GM19395 (cell line): Measurements from ENCODE around the gene FOXQ1.

Experiments
- ATAC-seq: cut with Tn5 transposase; IDR thresholded peaks from one replicate; pipeline ENCODE4 v1.9.1; 2021; ENCODE audit warnings: mild to moderate bottlenecking, moderate library complexity; ENCODE audit not compliant: unreplicated experiment

FOXQ1 gene, protein sequence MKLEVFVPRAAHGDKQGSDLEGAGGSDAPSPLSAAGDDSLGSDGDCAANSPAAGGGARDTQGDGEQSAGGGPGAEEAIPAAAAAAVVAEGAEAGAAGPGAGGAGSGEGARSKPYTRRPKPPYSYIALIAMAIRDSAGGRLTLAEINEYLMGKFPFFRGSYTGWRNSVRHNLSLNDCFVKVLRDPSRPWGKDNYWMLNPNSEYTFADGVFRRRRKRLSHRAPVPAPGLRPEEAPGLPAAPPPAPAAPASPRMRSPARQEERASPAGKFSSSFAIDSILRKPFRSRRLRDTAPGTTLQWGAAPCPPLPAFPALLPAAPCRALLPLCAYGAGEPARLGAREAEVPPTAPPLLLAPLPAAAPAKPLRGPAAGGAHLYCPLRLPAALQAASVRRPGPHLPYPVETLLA

DNA sequence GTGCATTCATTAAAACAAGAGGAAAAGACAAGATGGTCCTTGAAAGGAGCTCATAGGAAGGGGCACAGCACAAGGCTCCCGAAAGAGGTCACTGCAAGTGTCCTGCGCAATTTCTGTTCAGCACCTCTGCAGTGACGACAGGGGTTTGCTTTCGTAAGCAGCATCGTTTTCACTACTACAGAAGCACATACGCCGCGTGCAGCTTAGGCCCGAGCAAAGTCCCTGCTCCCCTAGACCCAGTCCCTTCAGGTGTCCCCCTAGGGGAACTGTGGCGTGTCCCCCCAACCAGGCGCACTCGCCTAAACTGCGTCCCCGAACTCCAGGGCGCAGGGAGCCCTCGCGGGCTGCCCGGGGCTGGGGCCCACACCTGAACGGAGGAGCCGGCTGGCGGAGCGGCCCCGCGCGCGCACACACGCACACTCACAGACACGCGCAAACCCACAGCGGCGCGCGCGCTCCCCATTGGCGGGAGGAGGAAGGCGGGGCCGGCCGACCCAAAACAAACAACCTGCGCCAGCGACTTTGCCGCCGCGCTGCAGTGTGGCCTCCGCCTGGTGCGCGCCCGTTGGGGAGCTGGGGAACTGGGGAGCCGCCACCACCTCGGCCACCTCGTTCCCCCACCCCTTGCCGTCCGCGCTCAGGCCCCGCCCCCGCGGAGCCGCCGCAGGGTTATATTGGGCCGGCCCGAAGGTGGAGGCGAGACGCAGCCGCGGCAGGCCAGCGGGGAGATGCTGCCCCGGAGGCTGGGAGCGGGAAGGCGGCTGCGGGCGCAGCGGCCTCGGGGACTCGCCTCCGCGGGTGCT, at the start of gene FOXQ1:
FOXQ1 (plus strand) TSS at position 699 of the 803 bp plus-strand sequence. CDS start 607 bp downstream, outside the sequence.
- no peak for ATAC-seq

DNA sequence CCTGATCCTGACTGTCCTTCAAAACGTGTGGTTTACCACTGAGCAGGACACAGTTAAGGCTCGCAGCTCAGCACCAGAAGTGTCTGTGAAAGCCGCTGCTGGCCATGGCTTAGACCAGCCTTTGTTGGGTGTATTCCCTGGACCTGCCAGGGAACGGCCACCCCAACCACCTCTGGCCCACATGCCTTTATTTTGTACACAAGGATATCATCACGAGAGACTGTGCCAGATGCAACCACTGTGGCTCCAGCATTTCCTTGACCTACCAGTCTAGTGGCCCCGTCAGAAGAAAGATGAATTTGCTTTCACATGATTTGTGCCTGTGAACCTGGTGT, 49.2 kb upstream of the FOXQ1 start:
- no peak for ATAC-seq

DNA sequence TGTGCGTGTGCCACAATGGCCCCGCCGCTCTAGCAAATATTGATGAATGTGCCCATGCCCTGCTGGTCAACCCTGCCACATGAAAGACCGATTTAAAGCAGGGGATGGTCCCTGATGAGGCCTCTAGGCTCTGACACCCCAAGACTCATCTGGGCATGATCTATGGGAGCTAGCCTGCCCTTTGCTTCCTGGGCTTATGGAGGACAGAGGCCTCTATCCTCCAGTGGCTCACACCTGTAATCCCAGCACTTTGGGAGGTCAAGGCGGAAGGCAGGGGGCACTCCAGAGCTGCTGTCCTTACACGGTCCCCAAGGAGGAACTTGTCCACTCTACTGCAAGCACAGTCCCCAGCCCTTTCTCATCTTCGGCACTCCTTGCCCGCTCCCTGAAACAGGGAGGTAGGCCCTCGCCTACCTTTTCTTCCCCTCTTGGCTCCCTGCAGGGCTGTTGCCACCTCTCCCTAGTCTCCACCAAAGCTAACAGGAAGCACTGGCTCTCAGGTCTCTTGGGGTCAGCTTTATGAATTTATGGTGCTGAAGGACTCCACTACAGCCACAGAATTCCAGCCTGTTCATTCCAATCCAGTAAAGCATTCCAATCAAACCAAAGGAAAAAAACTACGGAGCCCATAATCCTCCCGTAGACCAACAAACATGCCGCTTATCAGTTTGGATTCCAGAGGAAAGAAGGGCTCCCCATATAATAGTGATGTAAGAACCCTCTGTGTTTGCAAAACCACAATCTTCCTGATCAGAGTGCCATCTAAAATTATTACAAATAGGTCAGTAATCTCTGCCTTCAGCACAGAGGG, 48.7 kb upstream of the FOXQ1 start:
- ATAC-seq = no peak

GRCh38 chr6:1263850-1264377, 48.0 kb upstream of the FOXQ1 start:
- no peak for ATAC-seq

DNA sequence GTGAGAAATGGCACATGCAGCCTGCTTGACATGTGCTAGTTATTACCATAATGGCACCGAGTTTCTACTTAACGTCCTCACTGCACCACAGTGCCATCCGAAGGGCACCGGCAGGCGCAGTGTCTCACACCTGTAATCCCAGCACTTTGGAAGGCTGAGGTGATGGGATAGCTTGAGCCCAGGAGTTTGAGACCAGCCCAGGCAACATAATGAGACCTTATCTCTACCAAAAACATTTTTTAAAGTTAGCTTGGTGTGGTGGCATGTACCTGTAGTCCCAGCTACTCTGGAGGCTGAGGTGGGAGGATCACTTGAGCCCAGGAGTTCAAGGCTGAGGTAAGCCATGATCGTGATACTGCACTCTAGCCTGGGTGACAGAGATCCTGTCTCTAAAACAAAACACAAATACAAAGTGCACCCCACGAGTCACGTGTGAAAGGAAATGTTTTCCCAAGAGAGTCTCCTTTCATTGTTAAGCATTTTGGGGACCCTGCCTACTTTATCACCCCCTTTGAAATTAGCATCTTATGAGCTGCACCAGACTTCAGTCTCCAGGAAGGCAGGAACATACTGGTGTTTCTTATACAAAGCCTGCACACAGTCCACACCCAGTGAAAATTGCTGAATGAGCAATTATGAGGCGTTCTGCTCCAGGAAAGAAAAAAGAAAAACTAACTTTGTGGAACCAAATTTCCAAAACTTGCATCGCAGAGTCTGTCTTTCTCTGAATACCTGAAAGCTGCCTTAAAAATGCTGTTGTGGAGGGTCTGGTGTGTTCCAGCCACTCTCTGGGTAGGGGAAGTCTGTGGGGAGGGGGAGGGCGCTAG, 47.1 kb upstream of the FOXQ1 start:
- no peak for ATAC-seq

DNA sequence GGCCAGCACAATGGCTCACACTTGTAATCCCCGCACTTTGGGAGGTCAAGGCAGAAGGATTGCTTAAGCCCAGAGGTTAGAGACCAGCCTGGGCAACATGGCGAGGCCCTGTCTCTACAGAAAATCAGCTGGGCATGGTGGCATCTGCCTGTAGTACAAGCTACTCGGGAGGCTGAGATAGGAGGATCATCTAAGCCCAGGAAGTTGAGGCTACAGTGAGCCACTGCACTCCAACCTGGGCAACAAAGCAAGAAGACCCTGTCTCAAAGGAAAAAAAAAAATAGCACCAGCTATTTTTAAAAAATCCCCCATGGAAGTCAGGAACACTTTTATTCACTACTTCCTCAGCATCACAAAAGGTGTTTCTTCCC, 45.2 kb upstream of the FOXQ1 start:
- ATAC-seq = no peak

DNA sequence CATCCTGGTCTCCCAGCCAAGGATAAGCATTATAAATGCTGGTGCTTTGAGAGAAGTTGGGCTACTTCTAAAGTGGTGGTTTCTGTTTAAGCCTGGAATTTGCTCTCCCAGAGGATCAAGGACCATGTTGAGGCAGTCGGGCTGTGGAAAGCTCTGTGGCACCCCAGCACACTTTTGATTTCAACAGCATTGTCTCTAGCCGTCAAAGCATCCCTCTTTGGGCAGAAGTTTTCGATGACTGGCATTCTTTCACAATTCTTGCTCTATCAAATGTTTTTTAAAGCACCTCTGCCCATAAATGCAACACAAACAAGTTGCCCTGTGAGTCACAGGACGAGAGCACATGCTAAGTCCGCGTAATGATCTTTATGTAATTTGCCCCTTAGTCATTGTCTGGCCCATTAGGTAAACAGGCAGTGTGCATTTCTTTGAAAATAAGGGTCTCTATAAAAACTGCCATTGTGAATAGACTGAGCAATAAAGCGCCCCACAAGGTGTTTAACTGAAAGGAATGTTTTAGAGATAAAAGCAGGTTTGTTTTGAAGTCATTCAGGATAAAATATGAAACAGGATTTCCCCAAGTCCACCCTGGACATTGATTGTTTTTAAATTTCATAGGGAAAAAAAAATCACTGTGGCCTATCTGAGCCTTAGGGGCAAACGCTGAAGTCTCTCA, 44.7 kb upstream of the FOXQ1 start:
- no peak for ATAC-seq

- no peak for ATAC-seq
These were observed 43.8 kb upstream of the FOXQ1 start for GRCh38 chr6:1267790-1268762.

DNA sequence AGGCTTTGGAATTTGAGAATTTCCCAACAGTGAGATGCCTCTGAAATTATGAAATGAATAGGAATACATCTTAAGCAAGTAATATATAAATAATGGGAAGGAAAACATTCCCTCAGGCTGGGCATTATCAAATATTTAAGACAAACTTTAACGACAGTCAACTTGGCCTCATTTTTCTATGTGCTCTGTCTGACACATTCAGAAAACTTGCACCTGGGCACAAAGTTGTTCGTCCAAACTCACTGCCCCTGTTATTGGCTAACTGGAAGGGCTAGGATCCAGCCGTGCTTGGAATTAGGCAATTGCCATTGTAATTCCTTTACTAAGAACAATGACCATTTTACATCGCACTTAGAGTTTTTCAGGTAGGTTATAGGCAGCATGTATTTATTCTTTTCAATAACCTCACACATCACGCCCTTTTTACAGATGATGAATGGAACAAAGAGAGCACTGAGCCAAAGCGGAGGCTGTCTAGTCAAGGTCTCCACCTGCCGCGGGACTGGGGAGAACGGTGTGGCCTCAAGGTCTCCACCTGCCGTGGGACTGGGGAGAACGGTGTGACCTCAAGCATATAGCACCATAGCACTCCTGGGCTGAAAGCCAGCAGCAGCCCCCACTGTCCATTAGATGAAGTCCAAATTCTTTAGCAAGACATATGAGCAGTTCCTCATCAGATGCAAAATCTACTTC, 40.7 kb upstream of the FOXQ1 start:
- no peak for ATAC-seq

GRCh38 chr6:1278061-1278720, 33.7 kb upstream of the FOXQ1 start:
- no peak for ATAC-seq

DNA sequence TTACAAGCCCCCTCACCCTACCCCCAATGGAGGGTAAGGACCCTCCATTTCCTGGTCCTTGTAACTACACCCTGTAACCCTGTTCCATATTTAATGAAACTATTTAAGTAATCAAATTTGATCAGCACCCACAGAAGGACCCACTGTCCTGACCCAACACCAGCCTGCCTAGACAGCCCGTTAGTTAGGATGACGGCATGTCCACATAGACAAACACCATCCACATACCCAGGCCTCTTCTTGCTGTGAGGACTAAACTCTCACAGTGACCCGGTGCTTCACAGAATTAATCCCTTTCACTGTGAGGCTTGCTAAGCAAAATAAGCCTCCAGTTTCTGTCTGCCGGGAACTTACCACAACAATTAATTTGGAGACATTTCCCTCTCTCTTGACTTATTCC, 32.8 kb upstream of the FOXQ1 start:
- ATAC-seq = no peak

- no peak for ATAC-seq
These were observed 31.1 kb upstream of the FOXQ1 start for GRCh38 chr6:1280666-1281300.

DNA sequence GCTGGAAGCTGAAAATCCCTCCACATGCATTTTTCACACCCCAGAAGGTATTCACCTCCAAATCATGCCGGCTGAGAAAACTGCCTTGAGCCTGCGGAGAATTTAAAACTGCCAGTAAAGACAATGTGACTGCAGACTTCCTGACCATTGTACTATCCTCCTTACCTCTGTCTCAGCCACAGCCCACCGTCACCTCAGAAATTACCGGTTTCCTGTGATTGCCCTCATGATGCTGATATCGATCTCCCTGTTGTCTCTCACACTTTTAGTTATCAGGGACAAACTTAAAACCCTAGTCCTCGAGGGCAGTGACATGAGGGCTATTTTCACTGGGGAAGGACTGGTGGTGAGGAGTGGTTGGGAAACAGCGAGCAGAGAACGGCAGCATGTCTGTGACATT, 30.2 kb upstream of the FOXQ1 start:
- no peak for ATAC-seq

- ATAC-seq = no peak
These were observed 28.4 kb upstream of the FOXQ1 start for GRCh38 chr6:1283501-1283900.

DNA sequence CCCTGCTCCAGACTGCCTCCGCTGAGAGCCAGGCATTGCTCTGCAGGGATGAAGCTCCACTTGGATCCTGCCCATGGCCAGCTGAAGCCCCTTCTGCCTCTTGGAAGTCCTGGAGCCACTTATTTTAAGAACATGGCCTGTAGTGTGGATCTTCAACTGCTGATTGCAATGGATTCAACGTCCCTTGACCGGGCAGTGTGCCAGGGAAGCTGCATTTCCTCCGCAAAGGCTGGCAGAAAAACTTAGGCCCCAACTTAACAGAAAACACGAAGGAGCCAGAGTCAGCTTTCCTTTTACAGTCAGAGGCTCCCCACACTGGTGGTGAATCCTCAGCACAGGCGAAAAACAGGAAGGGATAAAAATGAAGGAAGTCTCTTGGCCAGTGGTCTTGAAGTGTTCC, 26.3 kb upstream of the FOXQ1 start:
- ATAC-seq = no peak

- ATAC-seq = no peak
These were observed 25.9 kb upstream of the FOXQ1 start for GRCh38 chr6:1285956-1286355.

GRCh38 chr6:1287103-1287591, 24.8 kb upstream of the FOXQ1 start:
- no peak for ATAC-seq
